Keratinocyte (primary cell): ENCODE measurements around the gene PPFIA1. TPM values are rescaled to one million over a fixed set of nuclear protein-coding genes. Genes with fewer than 3 reads are reported as not detected.

Experiments
- DNase-seq: peaks from one replicate; pipeline ENCODE4 v3.0.0-alpha.2; 2011; ENCODE audit warnings: low read depth, missing footprints, low spot score
- FAIRE-seq: peaks from 2 replicates; lab custom pipeline; 2011; peaks lifted over from hg19 to GRCh38; lab: Jason Lieb, UNC
- H2AFZ ChIP-seq: 2 replicates; pipeline ENCODE4 v1.6.0; 2012; ENCODE audit warnings: low read length, control low read depth, inconsistent platforms; ENCODE audit not compliant: control insufficient read depth
- H3K27ac ChIP-seq: 2 replicates; pipeline ENCODE4 v1.5.1; 2011; ENCODE audit warnings: low read length; ENCODE audit not compliant: control insufficient read depth, insufficient read depth
- H3K27me3 ChIP-seq: 3 replicates; pipeline ENCODE4 v1.6.0; 2011; ENCODE audit warnings: low read length; ENCODE audit not compliant: control insufficient read depth, insufficient read depth; ENCODE audit errors: extremely low read depth
- H3K36me3 ChIP-seq, 2 experiments: 2 replicates in 1 of 2; 3 replicates in 1 of 2; pipeline ENCODE4 v1.5.1; 2011; ENCODE audit warnings: low read length in 2 of 2, mild to moderate bottlenecking in 1 of 2; ENCODE audit not compliant: control insufficient read depth in 2 of 2, insufficient read depth in 2 of 2; ENCODE audit errors: extremely low read depth in 1 of 2
- H3K4me1 ChIP-seq: 3 replicates; pipeline ENCODE4 v1.5.1; 2011; ENCODE audit warnings: low read length; ENCODE audit not compliant: control insufficient read depth, insufficient read depth; ENCODE audit errors: extremely low read depth
- H3K4me2 ChIP-seq: 3 replicates; pipeline ENCODE4 v1.6.0; 2011; ENCODE audit warnings: low read depth, low read length; ENCODE audit not compliant: control insufficient read depth, insufficient read depth; ENCODE audit errors: extremely low read depth
- H3K4me3 ChIP-seq, 3 experiments: fragments of 200-600 bp in 1 of 3; sonication (generic) in 1 of 3; 2 replicates in 2 of 3; 3 replicates in 1 of 3; pipeline ENCODE4 v1.5.1; 2011 to 2016; ENCODE audit warnings: low read length in 3 of 3, mild to moderate bottlenecking in 3 of 3, control low read depth in 2 of 3, inconsistent platforms in 1 of 3, low read depth in 1 of 3, mixed read lengths in 1 of 3, mixed run types in 1 of 3, moderate library complexity in 1 of 3; ENCODE audit not compliant: control insufficient read depth in 2 of 3, insufficient read depth in 2 of 3; ENCODE audit errors: extremely low read depth in 1 of 3
- H3K79me2 ChIP-seq: 2 replicates; pipeline ENCODE4 v1.6.0; 2012; ENCODE audit warnings: low read length; ENCODE audit not compliant: control insufficient read depth, insufficient read depth
- H3K9ac ChIP-seq: 3 replicates; pipeline ENCODE4 v1.6.0; 2011; ENCODE audit warnings: low read length; ENCODE audit not compliant: control insufficient read depth, insufficient read depth; ENCODE audit errors: extremely low read depth
- H3K9me1 ChIP-seq: 3 replicates; pipeline ENCODE4 v1.6.0; 2011; ENCODE audit warnings: low read length; ENCODE audit not compliant: control insufficient read depth, insufficient read depth; ENCODE audit errors: extremely low read depth
- H3K9me3 ChIP-seq: 2 replicates; pipeline ENCODE4 v1.5.1; 2012; ENCODE audit warnings: low read depth, low read length; ENCODE audit not compliant: control insufficient read depth
- H4K20me1 ChIP-seq: 3 replicates; pipeline ENCODE4 v1.6.0; 2011; ENCODE audit warnings: low read length; ENCODE audit not compliant: control insufficient read depth, insufficient read depth; ENCODE audit errors: extremely low read depth
- EZH2 ChIP-seq: IDR thresholded peaks from one replicate; pipeline ENCODE4 v1.6.1; 2012; ENCODE audit warnings: inconsistent platforms, mild to moderate bottlenecking, low read length, moderate library complexity
- dilution Hi-C: fragments of 300-500 bp; cut with MboI; formaldehyde crosslinking; loops from one replicate; pipeline ENCODE4 v1.7.0; 2020; ENCODE audit warnings: low sequenced_read_pairs; ENCODE audit not compliant: extremely low pct_ligation_motif_present
- polyA plus RNA-seq, 5 experiments: library from polyadenylated mRNA; depleted of rRNA in 3 of 5; stranded (reverse) in 3 of 5; stranded (forward) in 1 of 5; unstranded in 1 of 5; fragments of >200 nt; gene quantifications; 1 replicate in 1 of 5; 2 replicates in 3 of 5; 3 replicates in 1 of 5; pipeline versions ENCODE4 v1.2.1 to v1.2.3, GENCODE V29; 2011 to 2012; ENCODE audit warnings: missing spikeins in 2 of 5, low read depth in 1 of 5, low replicate concordance in 1 of 5
- TF ChIP-seq, protein P1 (sequence below), 3 experiments: IDR thresholded peaks in 1 of 3; conservative IDR thresholded peaks in 1 of 3; optimal IDR thresholded peaks in 1 of 3; 2 replicates in 2 of 3; 3 replicates in 1 of 3; pipeline versions ENCODE3 to v1.5.1; 2011; ENCODE audit warnings: low read length in 3 of 3, mild to moderate bottlenecking in 3 of 3, moderate library complexity in 2 of 3, control low read depth in 1 of 3, inconsistent platforms in 1 of 3; ENCODE audit not compliant: insufficient read depth in 2 of 3; ENCODE audit errors: extremely low read depth in 1 of 3

PPFIA1 gene
- polyA plus RNA-seq, 1 donor (not counting 4 experiments of a cell fraction or from before 2014, with no cell fraction given), result 27.6 TPM

DNA sequence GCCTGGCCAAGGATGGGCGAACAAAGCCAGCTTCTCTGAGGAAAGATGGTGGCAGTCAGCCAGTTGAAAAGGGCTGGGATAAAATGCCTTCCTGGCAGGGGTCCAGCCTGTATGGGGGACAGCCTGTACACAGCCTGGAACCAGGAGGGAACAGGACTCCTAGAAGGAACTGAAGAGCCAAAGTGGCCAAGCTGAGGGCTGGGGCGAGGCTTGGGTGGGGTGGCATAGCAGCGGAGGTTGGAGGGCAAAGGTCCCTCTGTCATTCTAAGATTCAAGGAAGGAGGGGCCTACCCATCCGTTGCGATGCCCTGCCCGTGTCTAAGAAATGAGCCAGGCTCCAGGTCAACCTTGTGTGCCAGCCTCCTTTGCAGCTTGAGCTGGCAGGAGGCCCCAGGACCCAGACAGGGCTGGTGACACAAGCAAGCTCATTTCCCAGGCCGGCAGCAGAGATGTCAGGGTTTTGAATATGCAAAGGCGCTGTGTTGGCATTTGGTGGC, 44.8 kb upstream of the PPFIA1 start:
- TF ChIP-seq, protein P1, sequence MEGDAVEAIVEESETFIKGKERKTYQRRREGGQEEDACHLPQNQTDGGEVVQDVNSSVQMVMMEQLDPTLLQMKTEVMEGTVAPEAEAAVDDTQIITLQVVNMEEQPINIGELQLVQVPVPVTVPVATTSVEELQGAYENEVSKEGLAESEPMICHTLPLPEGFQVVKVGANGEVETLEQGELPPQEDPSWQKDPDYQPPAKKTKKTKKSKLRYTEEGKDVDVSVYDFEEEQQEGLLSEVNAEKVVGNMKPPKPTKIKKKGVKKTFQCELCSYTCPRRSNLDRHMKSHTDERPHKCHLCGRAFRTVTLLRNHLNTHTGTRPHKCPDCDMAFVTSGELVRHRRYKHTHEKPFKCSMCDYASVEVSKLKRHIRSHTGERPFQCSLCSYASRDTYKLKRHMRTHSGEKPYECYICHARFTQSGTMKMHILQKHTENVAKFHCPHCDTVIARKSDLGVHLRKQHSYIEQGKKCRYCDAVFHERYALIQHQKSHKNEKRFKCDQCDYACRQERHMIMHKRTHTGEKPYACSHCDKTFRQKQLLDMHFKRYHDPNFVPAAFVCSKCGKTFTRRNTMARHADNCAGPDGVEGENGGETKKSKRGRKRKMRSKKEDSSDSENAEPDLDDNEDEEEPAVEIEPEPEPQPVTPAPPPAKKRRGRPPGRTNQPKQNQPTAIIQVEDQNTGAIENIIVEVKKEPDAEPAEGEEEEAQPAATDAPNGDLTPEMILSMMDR (optimal IDR thresholded peaks at IDR 0.05 in 1 of 3, IDR thresholded peaks at IDR 0.05 in 1 of 3, conservative IDR thresholded peaks at IDR 0.05 in 1 of 3; ENCODE audit: extremely low read depth in 1 of 3, insufficient read depth in 2 of 3, low read length in 3 of 3), result no peak
- TF ChIP-seq EZH2, result no peak
- no peak for DNase-seq
- Histone ChIP-seq H3K36me3 (no peaks in the 10 kb centered on the region), H3K9me1 (no peaks in the 10 kb centered on the region), H3K9me3 (no peaks in the 10 kb centered on the region), H3K4me1 (no peaks in the 10 kb centered on the region), H2AFZ (no peak overlapping the region), H3K4me3 (no peak overlapping the region), H3K4me2 (no peak overlapping the region), H3K27ac (no peak overlapping the region), H3K27me3 (peaks cover 12% of the 10 kb centered on the region), H3K79me2 (no peaks in the 10 kb centered on the region), H4K20me1 (no peaks in the 10 kb centered on the region), H3K9ac (no peak overlapping the region)
- FAIRE-seq, result no peak
- dilution Hi-C loops, result no loop called here

DNA sequence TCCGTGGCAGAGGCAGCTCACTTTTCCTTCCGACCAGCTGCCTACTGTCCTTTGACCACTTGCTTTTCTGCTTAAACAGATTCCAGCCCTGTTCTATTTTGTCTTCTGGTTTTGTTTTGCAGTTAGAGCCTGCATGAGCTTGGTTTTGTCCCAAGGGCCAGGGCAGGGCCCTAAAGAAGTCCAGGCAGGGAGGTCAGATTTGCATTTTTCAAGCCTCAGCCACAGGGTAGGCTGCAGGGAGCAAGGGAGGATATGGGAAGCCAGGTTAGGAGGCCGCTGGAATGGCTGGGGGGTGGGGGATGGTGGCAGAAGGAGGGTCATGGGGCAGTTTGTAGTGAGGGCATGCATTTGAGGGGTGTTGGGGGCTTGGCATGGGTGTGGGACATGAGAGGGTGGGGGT, 44.3 kb upstream of the PPFIA1 start:
- H4K20me1 ChIP-seq, result no peaks in the 10 kb centered on the region
- H2AFZ ChIP-seq, result no peak overlapping the region
- no peak overlapping the region for H3K4me2 ChIP-seq
- H3K9me3 ChIP-seq, result no peaks in the 10 kb centered on the region
- no peaks in the 10 kb centered on the region for H3K4me1 ChIP-seq
- DNase-seq (no peak), FAIRE-seq (no peak)
- H3K27ac ChIP-seq, result no peak overlapping the region
- no peaks in the 10 kb centered on the region for H3K9me1 ChIP-seq
- TF ChIP-seq EZH2, result no peak
- TF ChIP-seq, protein P1 (optimal IDR thresholded peaks at IDR 0.05 in 1 of 3, IDR thresholded peaks at IDR 0.05 in 1 of 3, conservative IDR thresholded peaks at IDR 0.05 in 1 of 3; ENCODE audit: extremely low read depth in 1 of 3, insufficient read depth in 2 of 3, low read length in 3 of 3), result no peak
- H3K27me3 ChIP-seq, result peaks cover 12% of the 10 kb centered on the region
- no peak overlapping the region for H3K9ac ChIP-seq
- H3K4me3 ChIP-seq, result no peak overlapping the region
- H3K36me3 ChIP-seq, result no peaks in the 10 kb centered on the region
- H3K79me2 ChIP-seq, result no peaks in the 10 kb centered on the region
- dilution Hi-C loops, result no loop called here
